ENCODE measurements around the gene BTG2. TPM values are rescaled to one million over a fixed set of nuclear protein-coding genes. Genes with fewer than 3 reads are reported as not detected.

The BTG2 gene, protein sequence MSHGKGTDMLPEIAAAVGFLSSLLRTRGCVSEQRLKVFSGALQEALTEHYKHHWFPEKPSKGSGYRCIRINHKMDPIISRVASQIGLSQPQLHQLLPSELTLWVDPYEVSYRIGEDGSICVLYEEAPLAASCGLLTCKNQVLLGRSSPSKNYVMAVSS
- total RNA-seq (2022; extraction: Qiagen RNA extraction) = 11.2 to 15.5 TPM (median 14.6 TPM) in 5 replicates

DNA sequence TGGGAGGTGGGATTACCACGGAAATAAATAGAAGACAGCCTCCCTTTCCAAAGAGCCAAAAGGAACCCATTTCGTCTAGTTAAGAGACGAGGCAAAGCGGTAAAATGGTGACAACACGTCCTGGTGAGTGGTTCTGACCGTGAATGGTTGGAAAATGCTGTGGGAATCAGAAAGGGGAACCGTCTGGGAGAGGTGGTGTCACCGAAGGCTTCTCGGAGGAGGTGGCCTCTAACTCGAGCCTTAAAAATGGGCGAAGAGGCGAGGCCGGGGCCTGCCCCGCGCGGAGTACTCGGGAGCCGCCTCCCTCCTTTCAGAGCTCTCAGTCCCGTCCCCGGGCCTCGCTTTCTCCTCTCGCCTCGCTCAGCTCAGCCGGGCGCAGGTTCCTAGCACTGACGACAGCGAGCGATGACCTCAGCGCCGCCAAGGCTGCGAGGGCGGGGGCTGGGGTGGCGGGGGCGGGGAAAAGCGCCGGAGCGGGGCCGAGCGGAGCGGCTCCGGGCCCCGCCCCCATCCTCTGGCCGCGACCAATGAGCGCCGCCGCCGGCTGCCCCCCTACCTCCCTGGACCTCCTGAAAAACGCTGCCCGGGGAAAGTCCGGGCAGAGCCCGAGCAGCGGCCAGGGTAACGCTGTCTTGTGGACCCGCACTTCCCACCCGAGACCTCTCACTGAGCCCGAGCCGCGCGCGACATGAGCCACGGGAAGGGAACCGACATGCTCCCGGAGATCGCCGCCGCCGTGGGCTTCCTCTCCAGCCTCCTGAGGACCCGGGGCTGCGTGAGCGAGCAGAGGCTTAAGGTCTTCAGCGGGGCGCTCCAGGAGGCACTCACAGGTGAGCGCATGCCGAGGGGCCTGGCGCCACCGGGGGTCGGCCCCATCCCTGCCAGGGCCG is at the start of gene BTG2:
TSS of gene BTG2 (plus strand) at position 601 of the 890 bp plus-strand sequence. CDS start at position 689, 88 bp downstream.

DNA sequence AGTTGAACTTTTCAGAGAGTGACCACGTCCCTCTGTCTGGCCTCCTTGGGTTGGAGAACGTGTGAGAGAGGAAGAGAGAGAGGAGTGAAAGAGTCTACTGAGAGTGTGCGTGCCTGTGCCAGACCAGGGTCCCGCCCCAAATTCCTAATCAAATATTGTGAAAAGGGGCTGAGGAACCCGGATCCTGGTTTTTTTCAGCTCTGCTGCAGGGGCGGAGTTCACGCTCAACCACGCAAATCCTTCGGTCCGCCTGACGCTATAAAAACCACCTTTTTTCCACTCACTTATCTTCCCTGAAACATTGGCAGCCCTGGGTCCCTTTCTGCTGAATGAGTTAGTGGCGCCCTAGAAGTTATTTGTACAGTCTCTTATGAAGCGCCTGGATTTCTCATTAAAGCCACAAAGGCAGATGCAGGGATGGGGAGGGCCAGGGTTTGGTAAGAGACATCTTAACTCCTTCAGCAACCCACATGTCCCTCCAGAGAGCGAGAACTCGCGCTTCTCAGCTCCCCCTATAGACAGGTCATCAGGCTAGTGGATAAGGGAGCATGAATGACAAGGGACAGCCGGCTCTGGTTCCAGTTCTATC is 45.8 kb downstream of the BTG2 start, which contains the start of gene FMOD:
TSS of gene FMOD (minus strand) at position 86 of the 589 bp plus-strand sequence. CDS start 2,852 bp downstream, outside the sequence.

Other genes with a start within 250 kb of the BTG2 start
- gene MYOG, start 219.5 kb upstream of the BTG2 start, total RNA-seq (2022; extraction: Qiagen RNA extraction) = not detected in 5 replicates
- 0.46 to 0.94 TPM (median 0.67 TPM) in 5 replicates for gene ADORA1, start 177.8 kb upstream of the BTG2 start, total RNA-seq (2022; extraction: Qiagen RNA extraction)
- 0.05 TPM in 1 of 5 replicates, not detected in the others for gene MYBPH, start 129.7 kb upstream of the BTG2 start, total RNA-seq (2022; extraction: Qiagen RNA extraction)
- 0.11 to 0.24 TPM in 2 of 5 replicates, not detected in the others for gene CHI3L1, start 118.8 kb upstream of the BTG2 start, total RNA-seq (2022; extraction: Qiagen RNA extraction)
- not detected in 5 replicates for gene CHIT1, start 75.8 kb upstream of the BTG2 start, total RNA-seq (2022; extraction: Qiagen RNA extraction)
- gene FMOD, start 45.6 kb downstream of the BTG2 start, total RNA-seq (2022; extraction: Qiagen RNA extraction) = 0.02 to 0.04 TPM (median 0.03 TPM) in 3 of 5 replicates, not detected in the others
- gene PRELP, start 170.3 kb downstream of the BTG2 start, total RNA-seq (2022; extraction: Qiagen RNA extraction) = 0.01 to 0.04 TPM (median 0.01 TPM) in 3 of 5 replicates, not detected in the others
- not detected in 5 replicates for gene OPTC, start 188.6 kb downstream of the BTG2 start, total RNA-seq (2022; extraction: Qiagen RNA extraction)

Measured in A549 treated with dexamethasone at 1 μM for 4 hours (cell line).